H54 (cell line): ENCODE data around the gene BOD1L2.

Experiments used
- DNase-seq: peaks from one replicate; pipeline ENCODE4 v3.0.0; 2011; ENCODE audit warnings: low spot score, mixed read lengths; ENCODE audit not compliant: insufficient read length
- FAIRE-seq: peaks from 3 replicates; lab custom pipeline; 2011; peaks lifted over from hg19 to GRCh38; lab: Jason Lieb, UNC
- POLR2A ChIP-seq: IDR thresholded peaks from 2 replicates; pipeline ENCODE4 v1.6.1; 2011; ENCODE audit warnings: low read depth, mild to moderate bottlenecking, low read length

The BOD1L2 gene

DNA sequence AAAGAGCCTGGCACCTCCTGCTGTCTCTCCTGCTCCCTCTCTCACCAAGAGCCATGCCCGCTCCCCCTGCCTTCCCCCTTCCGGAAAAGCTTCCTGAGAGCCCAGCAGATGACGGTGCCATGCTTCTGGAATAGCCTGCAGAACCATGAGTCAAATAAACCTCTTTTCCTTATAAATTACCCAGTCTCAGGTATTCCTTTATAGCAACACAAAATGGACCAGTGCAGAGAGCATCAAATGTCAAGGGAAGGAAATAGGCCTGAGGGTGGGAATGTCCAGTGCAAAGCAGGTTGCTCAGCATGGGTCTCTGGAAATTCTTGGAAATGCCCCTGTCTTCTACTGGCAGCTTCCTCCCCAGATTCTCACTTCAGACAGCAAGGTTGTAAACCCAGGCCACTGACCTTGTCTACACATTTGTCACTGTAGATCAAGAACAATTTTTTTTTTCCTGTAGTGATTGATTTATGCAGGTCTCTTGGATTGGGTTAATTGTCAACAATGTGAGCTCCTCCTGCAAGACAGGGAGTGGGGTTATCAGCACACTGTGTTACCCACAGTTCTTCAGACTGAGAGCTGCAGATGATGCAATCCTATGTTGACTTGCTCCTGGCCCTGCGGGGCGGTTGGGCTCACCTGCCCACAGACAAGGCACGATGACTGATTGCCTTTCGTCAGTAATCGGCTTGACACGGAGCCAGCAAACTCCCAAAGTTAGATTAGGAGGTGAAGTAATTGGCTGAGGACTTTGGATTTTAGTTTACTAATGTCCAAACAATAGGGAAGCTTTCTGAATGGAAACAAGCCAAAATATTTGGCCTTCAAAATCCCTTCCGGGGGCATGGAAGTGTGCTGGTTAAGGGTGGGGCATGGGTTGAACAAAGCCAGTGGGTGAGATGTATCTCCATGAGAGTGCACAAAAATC, 5.4 kb upstream of the BOD1L2 start:
- DNase-seq (no peak), FAIRE-seq (no peak)
- TF ChIP-seq POLR2A: no peak

DNA sequence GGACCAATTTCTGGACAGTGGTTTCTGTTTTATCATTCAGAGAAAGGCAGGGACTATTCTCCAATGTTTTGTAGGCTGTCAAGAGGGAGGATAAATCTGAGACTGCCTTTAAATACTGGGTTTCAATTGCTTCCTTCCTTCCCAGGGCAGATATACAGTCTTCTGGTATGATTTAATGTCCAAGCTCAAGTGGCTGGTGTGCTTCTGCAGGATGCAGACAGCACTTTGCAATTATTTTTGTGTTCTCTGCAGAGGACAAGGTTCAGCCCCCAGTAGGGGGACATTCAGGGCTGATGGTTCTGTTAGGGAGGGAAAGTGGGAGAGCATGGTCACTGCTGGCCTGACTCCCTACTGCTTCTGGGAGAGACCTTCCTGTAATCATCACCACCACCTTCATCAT, 4.6 kb upstream of the BOD1L2 start:
- no peak for TF ChIP-seq POLR2A
- DNase-seq (no peak), FAIRE-seq (no peak)

DNA sequence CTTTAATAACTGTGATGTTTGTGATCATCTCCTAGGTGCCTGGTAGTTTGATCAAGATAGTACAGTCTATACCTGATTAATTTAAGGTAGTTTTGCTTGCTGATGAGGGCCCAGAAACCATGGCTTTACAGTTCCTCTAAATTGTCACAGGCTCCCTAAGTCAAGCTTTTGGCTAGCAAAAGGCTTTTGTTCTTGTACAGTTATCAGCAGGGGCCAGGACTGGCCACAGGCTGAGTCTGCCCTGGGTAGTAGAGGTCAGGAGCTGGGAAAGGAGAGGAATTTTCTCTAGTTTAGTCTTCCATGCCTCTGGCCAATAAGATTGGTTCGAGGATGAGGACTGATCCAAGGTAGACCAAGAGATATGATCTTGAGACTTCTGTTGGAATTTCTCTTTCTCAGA, 3.6 kb upstream of the BOD1L2 start:
- DNase-seq (no peak), FAIRE-seq (no peak)
- TF ChIP-seq POLR2A: no peak

DNA sequence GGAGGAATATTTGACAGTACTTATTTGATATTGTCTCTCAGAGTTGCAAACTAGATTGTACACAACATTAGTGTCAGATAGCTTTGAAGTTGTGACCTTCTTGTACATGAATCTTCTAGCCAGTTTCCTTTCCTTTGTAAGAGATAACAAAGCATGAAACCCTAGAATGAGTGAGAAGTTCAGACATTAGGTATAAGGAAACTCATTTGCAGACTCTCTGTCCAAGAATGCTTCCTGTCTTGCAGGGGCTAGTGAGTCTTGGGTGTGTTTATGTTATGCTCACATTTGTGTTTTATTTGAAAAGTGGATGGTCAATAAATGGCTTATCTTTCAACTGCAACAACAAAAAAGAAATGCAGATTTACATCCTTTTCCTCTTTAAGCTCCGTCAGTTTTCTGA, 1.4 kb downstream of the BOD1L2 start:
- no peak for DNase-seq
- no peak for FAIRE-seq
- TF ChIP-seq POLR2A: no peak

DNA sequence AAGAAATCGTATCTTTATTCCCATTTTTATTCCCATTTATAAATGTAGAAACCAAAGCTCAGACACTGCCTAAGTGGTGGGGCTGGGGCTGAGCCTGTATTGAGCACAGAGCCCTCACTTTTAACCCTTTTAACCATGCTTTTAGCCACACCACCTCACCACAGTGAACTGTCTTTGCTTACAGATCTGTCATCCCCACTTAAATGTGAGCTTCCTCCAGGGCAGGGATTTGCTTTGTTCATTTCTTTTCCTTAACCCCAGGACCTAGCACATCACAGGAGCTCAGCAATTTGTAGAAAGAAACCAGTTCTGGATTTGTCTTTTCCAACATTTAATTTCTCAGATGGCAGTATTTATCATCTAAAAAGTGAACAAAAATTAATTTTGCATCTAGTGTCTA, 2.2 kb downstream of the BOD1L2 start:
- DNase-seq (no peak), FAIRE-seq (no peak)
- no peak for TF ChIP-seq POLR2A

DNA sequence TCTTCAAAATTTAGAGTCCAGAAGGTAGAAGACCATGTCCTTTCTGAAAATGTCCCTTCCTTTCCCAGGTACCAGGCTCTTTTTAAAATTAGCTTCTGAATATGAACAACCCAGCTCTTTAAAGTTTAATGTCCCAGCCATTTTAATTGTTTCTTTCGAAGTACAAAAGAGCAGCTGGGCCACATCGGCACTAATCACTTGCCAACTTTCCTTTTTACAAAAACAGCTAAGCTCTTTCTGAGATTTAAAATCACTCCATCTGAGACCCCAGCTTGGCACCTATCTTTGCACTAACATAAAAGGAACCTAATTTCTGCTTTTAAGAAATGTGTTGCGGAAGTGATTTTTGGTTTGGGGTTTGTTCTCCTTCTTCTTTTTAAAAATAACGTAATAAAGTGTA, 2.6 kb downstream of the BOD1L2 start:
- TF ChIP-seq POLR2A: no peak
- DNase-seq: no peak
- FAIRE-seq: no peak

DNA sequence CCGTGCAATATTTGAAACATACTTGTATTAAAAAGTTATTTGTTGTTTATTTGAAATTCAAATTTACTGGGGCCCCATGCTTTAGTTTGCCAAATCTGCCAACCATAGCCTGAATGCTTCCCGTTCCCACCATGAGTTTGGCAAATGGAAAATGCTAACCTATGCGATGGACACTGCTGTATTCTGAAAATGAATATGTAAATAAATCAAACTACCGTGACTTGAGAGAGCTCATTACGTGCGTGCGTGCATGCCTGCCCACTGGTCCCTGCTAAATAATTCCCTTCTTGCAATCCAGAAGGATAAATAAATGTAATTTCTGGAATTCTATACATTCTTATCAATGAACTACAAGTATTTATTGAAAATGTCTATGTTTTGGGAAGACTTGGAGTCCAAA, 3.2 kb downstream of the BOD1L2 start:
- no peak for TF ChIP-seq POLR2A
- FAIRE-seq (no peak), DNase-seq (no peak)

DNA sequence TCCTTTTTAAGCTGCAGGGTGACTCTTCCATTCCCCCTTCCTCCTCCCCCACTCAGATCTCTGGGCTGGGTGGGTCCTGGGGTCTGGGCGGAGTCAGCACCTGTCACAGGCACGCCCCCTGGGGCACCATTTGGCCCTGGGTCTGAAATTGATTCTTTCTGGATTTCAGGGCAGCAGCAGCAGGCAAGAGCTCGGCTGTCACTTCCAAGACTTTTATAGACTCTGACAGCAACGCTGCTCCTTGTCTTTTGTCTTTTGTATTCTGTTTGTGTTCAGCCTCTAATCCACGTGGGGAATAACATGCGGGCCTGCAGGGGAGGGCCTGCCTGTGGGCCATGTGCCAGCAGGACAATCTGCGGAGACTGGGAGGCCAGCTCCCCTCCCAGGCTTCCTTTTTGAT, 3.9 kb downstream of the BOD1L2 start:
- DNase-seq (no peak), FAIRE-seq (no peak)
- no peak for TF ChIP-seq POLR2A

DNA sequence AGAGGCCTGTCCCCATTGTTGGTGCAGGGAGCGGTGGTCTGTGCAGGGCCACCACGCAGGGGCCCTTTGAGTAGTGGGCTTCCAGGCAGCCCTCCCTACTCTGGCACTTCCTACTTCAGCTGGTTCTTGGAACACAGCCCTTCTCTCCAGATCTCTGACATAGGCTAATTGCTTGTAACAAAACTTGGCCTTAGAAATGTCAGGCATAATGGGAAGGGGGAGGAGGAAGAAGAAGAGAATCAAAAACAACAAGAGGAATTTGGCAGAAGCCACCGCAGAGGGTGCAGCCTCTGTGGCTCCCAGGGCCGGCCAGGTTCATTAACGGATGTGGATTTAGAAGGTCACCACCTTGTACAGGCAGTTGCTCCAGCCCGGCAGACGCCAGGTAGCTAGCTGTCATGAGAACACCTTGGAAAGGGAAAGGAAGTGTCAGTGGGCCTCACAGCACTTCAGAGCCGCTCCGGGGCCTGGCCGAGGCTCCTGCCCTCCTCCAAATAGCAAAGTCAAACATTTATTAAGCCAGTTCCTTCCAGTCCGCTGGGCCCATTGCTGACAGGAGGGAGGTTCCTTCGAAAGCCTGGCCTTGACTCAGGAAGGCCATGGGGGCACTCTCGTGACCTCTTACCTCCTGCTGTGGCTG, 7.4 kb downstream of the BOD1L2 start:
- DNase-seq (no peak), FAIRE-seq (no peak)

DNA sequence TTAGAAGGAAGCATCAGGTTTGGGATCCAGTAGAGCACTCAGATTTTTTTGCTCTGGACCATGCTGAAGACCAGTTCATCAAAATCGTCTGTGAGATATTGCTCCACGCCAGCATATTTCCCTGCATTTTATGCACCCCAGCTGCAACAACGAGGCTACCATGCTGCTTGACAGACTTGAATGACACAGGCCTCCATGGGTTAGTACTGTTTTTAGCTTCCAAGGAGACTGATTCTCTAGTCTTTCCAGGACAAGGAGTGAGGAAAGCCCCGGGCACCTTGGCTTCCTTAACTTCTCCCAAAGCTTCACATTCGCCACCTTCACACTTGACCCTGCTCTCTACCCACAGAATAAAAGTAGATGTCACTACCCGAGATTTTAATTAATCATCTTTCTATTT, 17.5 kb downstream of the BOD1L2 start:
- TF ChIP-seq POLR2A: no peak
- FAIRE-seq (no peak), DNase-seq (no peak)

More for the DNA sequence above, 7.4 kb downstream of the BOD1L2 start:
- TF ChIP-seq POLR2A: no peak

DNA sequence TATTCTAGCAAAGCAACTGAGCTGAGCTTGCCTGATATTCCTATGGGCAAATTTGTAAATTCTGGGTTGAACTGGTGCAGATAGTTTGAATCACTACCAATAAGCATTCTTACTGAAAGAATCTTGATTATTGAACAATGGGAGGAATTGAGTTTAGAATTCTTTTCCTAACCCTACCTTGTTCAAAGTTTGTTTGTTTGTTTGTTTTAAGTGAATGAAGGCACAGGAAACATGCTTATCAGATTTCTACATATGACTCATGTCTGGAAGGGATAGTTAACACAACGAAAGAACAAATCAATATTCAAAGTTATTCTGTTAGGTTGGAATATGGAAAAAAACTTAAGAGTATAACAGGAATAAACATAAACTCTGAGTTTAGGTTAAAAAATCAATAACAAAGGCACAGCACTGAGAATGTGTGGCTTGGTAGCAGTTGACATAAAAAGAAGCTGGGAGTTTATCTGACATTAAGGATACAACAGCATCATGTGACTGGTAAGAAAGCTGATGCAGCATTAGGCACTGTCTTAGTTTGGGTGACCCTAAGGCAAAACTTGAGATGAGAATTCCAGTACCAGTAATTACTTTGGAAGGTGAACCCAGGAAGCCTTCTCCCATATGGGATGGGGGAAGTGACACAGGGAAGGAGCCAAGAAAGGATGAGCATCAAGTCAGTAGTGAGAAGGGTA, 20.9 kb downstream of the BOD1L2 start:
- no peak for FAIRE-seq

DNA sequence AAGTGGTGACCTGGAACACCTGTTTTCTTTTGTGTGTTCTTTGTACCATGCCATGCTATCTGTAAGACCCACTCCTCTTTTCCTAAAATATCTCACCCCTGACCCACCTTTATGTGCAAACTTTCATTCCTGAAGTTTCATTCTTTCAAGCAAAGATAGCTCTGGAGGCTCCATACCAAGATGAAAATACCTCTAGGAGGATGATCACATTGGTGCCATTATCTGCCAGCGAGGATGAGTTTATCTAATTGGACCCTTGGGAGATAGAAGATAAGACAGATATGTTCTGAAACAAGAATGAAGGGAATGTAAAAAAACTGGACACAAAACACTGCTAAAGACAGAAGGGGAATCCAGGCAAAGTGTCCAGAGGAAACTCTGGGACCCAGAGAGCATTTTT, 24.1 kb downstream of the BOD1L2 start:
- no peak for DNase-seq
- FAIRE-seq: no peak

More for the DNA sequence above, 20.9 kb downstream of the BOD1L2 start:
- no peak for TF ChIP-seq POLR2A
- no peak for DNase-seq

DNA sequence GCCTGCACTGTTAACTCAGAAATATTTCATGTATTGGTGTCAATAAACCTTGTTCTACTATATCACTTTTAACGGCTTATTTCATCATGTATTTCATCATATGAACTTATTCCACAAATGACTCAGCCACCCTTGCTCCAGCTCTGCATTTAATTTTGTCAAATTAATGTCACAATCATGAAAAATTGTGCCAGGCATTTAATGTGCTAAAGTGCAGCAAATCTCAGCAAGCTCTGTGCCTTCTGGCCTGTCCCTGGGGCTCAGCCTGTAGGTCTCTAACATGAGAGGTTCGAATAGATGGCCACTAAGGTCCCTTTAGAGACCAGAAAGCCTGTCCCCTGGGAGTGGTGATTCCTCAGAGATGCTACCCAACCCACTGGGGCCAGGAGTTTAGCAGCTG, 28.6 kb downstream of the BOD1L2 start:
- DNase-seq: no peak
- FAIRE-seq: no peak

More for the DNA sequence above, 24.1 kb downstream of the BOD1L2 start:
- TF ChIP-seq POLR2A: no peak

DNA sequence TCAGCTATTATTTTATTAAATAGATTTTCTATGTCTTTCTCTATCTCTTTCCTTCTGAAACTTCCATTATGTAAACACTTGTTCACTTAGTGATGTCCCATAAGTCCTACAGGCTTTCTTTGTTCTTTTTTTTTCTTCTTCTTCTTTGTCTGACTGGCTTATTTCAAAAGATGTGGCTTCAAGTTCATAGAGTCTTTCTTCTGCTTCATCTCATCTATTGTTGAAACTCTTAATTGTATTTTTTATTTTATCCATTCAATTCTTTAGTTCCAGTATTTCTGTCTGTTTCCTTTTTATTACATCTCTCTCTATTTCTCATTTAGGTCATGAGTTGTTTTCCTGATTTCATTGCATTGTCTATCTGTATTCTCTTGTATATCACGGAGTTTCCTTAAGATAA, 38.5 kb downstream of the BOD1L2 start:
- FAIRE-seq (no peak), DNase-seq (no peak)
- no peak for TF ChIP-seq POLR2A

More for the DNA sequence above, 28.6 kb downstream of the BOD1L2 start:
- no peak for TF ChIP-seq POLR2A
